HEK293T (cell line): ENCODE results near the gene BLOC1S1.

ENCODE experiments used
- ARNT ChIP-seq: fragments of 450-650 bp; IDR thresholded peaks from 2 replicates; pipeline ENCODE4 v1.6.1; 2017; ENCODE audit warnings: mild to moderate bottlenecking
- BHLHE40 ChIP-seq: fragments of 450-650 bp; IDR thresholded peaks from 2 replicates; pipeline ENCODE4 v1.6.1; 2016; ENCODE audit warnings: mild to moderate bottlenecking, moderate library complexity, borderline replicate concordance
- CTBP1 ChIP-seq: fragments of 450-650 bp; IDR thresholded peaks from 2 replicates; pipeline ENCODE4 v1.6.1; 2016; ENCODE audit warnings: borderline replicate concordance
- ELF4 ChIP-seq: fragments of 450-650 bp; IDR thresholded peaks from 2 replicates; pipeline ENCODE4 v1.6.1; 2017; ENCODE audit warnings: antibody characterized with exemption
- FOXA1 ChIP-seq: fragments of 450-650 bp; IDR thresholded peaks from 2 replicates; pipeline ENCODE4 v1.6.1; 2016; ENCODE audit warnings: mild to moderate bottlenecking
- FOXK2 ChIP-seq: fragments of 450-650 bp; IDR thresholded peaks from 2 replicates; pipeline ENCODE4 v1.6.1; 2016; ENCODE audit warnings: mild to moderate bottlenecking
- FOXM1 ChIP-seq: fragments of 450-650 bp; IDR thresholded peaks from 2 replicates; pipeline ENCODE4 v1.6.1; 2017; ENCODE audit warnings: mild to moderate bottlenecking, borderline replicate concordance
- HDGF ChIP-seq: fragments of 450-650 bp; IDR thresholded peaks from 2 replicates; pipeline ENCODE4 v1.6.1; 2017; ENCODE audit warnings: antibody characterized with exemption, borderline replicate concordance
- L3MBTL2 ChIP-seq: fragments of 450-650 bp; conservative IDR thresholded peaks from 2 replicates; pipeline ENCODE4 v1.6.1; 2016; ENCODE audit warnings: mild to moderate bottlenecking
- SP1 ChIP-seq: fragments of 450-650 bp; IDR thresholded peaks from 2 replicates; pipeline ENCODE4 v1.6.1; 2017
- SUZ12 ChIP-seq: fragments of 450-650 bp; IDR thresholded peaks from 2 replicates; pipeline ENCODE4 v1.6.1; 2016; ENCODE audit warnings: mild to moderate bottlenecking
- TARDBP ChIP-seq: fragments of 450-650 bp; IDR thresholded peaks from 2 replicates; pipeline ENCODE4 v1.6.1; 2016
- TF ChIP-seq, protein P1 (sequence below): fragments of 450-650 bp; IDR thresholded peaks from 2 replicates; pipeline ENCODE4 v1.6.1; 2016

- TF ChIP-seq ARNT (no peak), ELF4 (no peak), SUZ12 (no peak), CTBP1 (no peak), BHLHE40 (no peak), TARDBP (no peak), L3MBTL2 (no peak), SP1 (no peak), FOXK2 (no peak), FOXA1 (no peak), FOXM1 (no peak), HDGF (no peak)
- TF ChIP-seq, protein P1, sequence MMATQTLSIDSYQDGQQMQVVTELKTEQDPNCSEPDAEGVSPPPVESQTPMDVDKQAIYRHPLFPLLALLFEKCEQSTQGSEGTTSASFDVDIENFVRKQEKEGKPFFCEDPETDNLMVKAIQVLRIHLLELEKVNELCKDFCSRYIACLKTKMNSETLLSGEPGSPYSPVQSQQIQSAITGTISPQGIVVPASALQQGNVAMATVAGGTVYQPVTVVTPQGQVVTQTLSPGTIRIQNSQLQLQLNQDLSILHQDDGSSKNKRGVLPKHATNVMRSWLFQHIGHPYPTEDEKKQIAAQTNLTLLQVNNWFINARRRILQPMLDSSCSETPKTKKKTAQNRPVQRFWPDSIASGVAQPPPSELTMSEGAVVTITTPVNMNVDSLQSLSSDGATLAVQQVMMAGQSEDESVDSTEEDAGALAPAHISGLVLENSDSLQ, result no peak
These were observed 46.8 kb downstream of the BLOC1S1 start for GRCh38 chr12:55762646-55763045.
